Activated CD8-positive, alpha-beta memory T cell treated with anti-CD3 and anti-CD28 coated beads for 48 hours (primary cell): ENCODE measurements around the gene ENTREP3.

Experiments
- DNase-seq, 3 experiments: peaks; one replicate each; pipeline ENCODE4 v3.0.0-alpha.2; 2020; ENCODE audit warnings: low read depth in 2 of 3, low spot score in 2 of 3

ENTREP3 gene

DNA sequence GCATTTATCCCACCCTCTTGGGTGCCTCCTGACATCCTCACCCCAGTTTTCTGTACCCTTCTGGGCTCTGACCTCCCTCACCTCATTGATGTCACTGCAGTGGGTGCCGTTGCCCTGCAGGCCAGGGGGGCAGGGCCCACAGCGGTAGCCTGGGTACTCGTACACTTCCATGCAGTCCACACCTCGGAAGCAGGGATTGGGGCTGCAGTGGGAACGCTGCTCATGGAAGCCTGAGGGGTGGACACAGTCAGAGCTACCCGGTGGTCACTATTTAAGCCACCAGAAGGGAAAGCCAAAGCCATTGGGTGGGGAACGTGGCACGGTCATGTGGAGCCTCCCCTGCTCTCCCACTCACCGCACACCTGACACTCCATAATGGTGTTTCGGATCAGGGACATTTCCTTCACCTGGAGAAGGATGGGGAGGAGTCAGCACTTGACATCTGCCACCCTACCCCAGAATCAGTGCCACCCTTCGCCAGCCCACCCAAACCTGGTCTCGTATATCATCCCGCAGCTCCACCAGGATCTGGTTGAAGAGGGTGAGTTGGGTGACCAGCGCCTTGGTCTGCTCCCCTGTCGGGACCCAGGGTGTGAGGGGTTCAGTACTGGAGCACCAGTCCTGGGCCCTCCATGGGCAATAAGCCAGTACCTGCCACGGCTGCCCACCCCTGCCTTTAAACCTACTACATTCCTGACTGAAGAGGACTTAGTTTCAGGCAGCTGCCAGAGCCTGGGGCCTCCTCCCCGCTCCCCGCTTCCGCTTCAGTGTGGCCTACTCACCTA is 52.4 kb downstream of the ENTREP3 start:
- DNase-seq, result no peak

DNA sequence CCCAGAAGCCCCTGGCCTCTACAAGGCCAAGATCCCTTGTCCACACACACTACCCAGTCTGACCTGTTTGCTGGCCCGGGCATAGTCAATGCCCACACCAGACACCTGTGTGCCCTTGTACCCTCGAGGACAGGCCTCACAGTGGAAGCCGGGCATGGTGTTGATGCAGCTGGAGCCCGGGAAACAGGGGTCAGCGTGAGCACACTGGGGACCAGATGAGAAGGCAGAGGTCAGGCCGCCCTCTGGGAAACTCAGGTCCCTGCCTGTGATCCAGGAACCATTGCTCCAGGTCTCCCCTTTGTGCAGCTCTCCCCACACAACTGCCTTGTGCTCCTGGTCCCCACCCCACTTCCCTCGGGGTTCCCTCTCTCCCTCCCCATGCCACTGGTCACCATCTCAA is 53.1 kb downstream of the ENTREP3 start:
- DNase-seq, result no peak

DNA sequence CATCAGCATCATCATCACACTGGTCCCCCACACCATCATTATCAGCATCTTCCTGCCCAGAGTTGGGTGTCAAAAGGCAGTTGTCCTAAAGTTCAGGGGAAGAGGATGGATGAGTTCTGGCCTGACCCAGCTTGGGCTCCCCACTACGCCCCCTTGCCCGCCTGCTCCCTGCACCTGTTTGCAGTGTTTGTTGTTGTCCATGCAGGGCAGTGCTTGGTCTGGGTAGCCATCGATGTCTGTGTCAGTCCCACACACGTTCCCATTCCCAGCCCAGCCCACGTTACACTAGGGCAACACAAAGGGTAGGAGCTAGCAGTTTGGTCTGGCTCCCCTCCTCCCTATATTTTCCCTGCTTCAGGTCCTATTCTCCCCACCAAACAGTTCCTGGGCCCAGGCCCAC is 54.4 kb downstream of the ENTREP3 start:
- DNase-seq, result no peak

DNA sequence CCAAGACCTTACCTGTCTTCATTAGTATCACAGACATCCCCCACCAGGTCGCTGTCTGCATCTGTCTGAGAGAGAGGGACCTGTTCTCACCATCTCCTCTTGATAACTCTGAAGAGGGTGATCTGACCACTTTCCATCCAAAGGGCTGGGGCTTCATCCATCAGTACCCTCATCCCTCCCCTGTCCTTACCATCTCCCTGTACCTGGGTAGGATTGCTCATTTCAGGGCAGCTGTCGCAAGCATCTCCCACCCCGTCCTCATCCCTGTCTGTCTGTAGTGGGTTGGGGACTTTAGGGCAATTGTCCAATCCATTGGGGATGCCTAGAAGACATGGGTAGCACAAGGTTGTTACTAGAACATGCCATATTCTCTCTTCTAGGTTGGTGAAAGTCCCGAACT is 55.5 kb downstream of the ENTREP3 start:
- DNase-seq, result no peak

DNA sequence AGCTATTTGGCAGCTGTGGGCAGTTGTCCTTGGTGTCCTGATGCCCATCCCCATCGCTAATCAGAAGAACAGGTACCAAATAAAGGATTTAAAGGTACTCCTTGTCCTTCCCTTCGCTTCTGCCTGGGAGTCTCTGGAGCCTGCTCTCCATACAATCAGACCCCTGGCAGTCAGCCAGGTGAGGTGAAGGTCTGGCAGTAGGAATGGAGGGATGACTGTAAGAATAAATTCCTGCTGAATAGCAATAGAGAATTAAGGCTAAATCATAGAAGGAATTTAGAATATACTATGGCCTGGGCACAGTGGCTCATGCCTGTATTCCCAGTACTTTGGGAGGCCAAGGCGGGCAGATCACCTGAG is 56.8 kb downstream of the ENTREP3 start:
- DNase-seq, result no peak

DNA sequence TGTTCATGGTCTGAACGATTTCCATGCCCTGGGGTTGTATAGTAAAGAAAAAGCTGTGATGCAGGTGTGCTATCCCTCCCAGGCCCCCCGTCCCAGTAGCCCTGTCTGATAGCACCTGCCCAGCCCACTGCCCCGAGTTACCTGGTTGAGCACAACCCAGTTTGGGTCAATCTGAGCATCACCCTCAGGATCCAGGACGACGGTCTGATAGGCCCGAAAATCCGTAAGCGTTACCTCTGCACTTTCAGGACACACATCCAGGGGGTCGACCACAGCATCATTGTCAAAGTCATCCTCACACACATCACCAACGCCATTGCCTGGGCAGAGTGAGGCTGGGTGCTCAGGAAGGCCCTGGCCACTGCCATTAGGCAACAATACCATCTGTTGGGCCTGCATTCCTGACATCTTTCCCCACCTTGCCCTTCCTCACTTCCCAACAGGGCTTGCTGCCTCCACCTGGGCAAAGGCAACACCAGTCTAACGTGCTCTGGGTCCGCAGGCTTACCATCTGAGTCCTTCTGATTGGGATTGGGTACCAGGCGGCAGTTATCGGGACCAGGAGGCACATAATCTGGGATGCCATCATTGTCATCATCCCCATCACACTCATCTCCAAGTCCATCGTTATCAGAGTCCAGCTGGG is 57.3 kb downstream of the ENTREP3 start:
- no peak for DNase-seq
